Neural cell (in vitro differentiated cells): ENCODE measurements around the gene CLASP1. TPM values are rescaled to one million over a fixed set of nuclear protein-coding genes. Genes with fewer than 3 reads are reported as not detected.
"Not testable (repeated sequence)": the region's sequence is repeated elsewhere in the genome, so short reads cannot be mapped to it uniquely, and the experiment has no call there.

Experiments used
- H2AFZ ChIP-seq: fragments of 200-600, 300-800 bp; sonication (generic), shearing (Covaris generic); 2 replicates; pipeline ENCODE4 v1.6.0; 2014; ENCODE audit warnings: low read depth, mild to moderate bottlenecking, antibody characterized with exemption, low read length, moderate library complexity
- H3F3A ChIP-seq: fragments of 200-600 bp; shearing (Covaris generic); 2 replicates; pipeline ENCODE4 v1.6.1; 2016; ENCODE audit warnings: mild to moderate bottlenecking, moderate library complexity, mixed read lengths, antibody characterized with exemption, low read length; ENCODE audit not compliant: insufficient read depth, poor library complexity, severe bottlenecking
- H3K27ac ChIP-seq: fragments of 200-600, 300-800 bp; sonication (generic), shearing (Covaris generic); 2 replicates; pipeline ENCODE4 v1.5.1; 2014; ENCODE audit warnings: mild to moderate bottlenecking, low read length, moderate library complexity
- H3K27me3 ChIP-seq: fragments of 300-800, 200-600 bp; sonication (generic), shearing (Covaris generic); 2 replicates; pipeline ENCODE4 v1.6.0; 2014; ENCODE audit warnings: mild to moderate bottlenecking, low read depth, low read length, moderate library complexity; ENCODE audit not compliant: insufficient read depth
- H3K36me3 ChIP-seq: fragments of 300-800, 200-600 bp; sonication (generic), shearing (Covaris generic); 2 replicates; pipeline ENCODE4 v1.5.1; 2014; ENCODE audit warnings: mild to moderate bottlenecking, antibody characterized with exemption, low read length, moderate library complexity; ENCODE audit not compliant: insufficient read depth
- H3K4me2 ChIP-seq: fragments of 300-800, 200-600 bp; sonication (generic), shearing (Covaris generic); 2 replicates; pipeline ENCODE4 v1.6.0; 2014; ENCODE audit warnings: mild to moderate bottlenecking, low read length
- H3K4me3 ChIP-seq: fragments of 300-800, 200-600 bp; sonication (generic), shearing (Covaris generic); 2 replicates; pipeline ENCODE4 v1.5.1; 2014; ENCODE audit warnings: mild to moderate bottlenecking, low read length, moderate library complexity
- H3K79me2 ChIP-seq: fragments of 200-600 bp; shearing (Covaris generic); replicated peaks from 2 replicates; pipeline ENCODE4 v1.6.0; 2014; ENCODE audit warnings: mild to moderate bottlenecking, low read length, moderate library complexity; ENCODE audit not compliant: insufficient read depth
- H3K9ac ChIP-seq: fragments of 300-800, 200-600 bp; sonication (generic), shearing (Covaris generic); 2 replicates; pipeline ENCODE4 v1.6.1; 2016; ENCODE audit warnings: mild to moderate bottlenecking, low read length, mixed read lengths
- H3K9me2 ChIP-seq: fragments of 200-600 bp; shearing (Covaris generic); 2 replicates; pipeline ENCODE4 v1.6.1; 2016; ENCODE audit warnings: mild to moderate bottlenecking, low read length, mixed read lengths; ENCODE audit not compliant: insufficient read depth
- H3K9me3 ChIP-seq: fragments of 200-600, 300-800 bp; sonication (generic), shearing (Covaris generic); 2 replicates; pipeline ENCODE4 v1.6.1; 2016; ENCODE audit warnings: mild to moderate bottlenecking, mixed run types, low read length, moderate library complexity, mixed read lengths
- H4K20me1 ChIP-seq: fragments of 200-600 bp; shearing (Covaris generic); 2 replicates; pipeline ENCODE4 v1.6.1; 2016; ENCODE audit warnings: mild to moderate bottlenecking, mixed run types; ENCODE audit not compliant: insufficient read depth
- CTCF ChIP-seq: fragments of 450-650 bp; IDR thresholded peaks from 2 replicates; pipeline ENCODE4 v1.5.1; 2014; ENCODE audit warnings: antibody characterized with exemption, mild to moderate bottlenecking, moderate library complexity; ENCODE audit not compliant: poor library complexity, severe bottlenecking
- EP300 ChIP-seq: fragments of 450-650 bp; conservative IDR thresholded peaks from 2 replicates; pipeline ENCODE4 v1.6.1; 2014; ENCODE audit warnings: antibody characterized with exemption, mild to moderate bottlenecking, moderate library complexity; ENCODE audit not compliant: poor library complexity, severe bottlenecking
- EZH2 ChIP-seq: fragments of 200-600, 300-800 bp; shearing (Covaris generic), sonication (generic); IDR thresholded peaks from 2 replicates; pipeline ENCODE4 v1.6.1; 2014; ENCODE audit warnings: antibody characterized with exemption, low read length, borderline replicate concordance, mild to moderate bottlenecking; ENCODE audit not compliant: insufficient read depth, poor library complexity, severe bottlenecking
- MXI1 ChIP-seq: fragments of 450-650 bp; conservative IDR thresholded peaks from 2 replicates; pipeline ENCODE4 v1.6.1; 2014; ENCODE audit warnings: antibody characterized with exemption, mild to moderate bottlenecking; ENCODE audit not compliant: poor library complexity, severe bottlenecking
- POLR2AphosphoS5 ChIP-seq: IDR thresholded peaks from 2 replicates; pipeline ENCODE4 v1.6.1; 2012
- RAD21 ChIP-seq: fragments of 450-650 bp; conservative IDR thresholded peaks from 2 replicates; pipeline ENCODE4 v1.6.1; 2014; ENCODE audit warnings: antibody characterized with exemption, mild to moderate bottlenecking, moderate library complexity
- REST ChIP-seq: IDR thresholded peaks from 2 replicates; pipeline ENCODE4 v1.6.1; 2012; ENCODE audit warnings: borderline replicate concordance
- SMC3 ChIP-seq: fragments of 450-650 bp; conservative IDR thresholded peaks from 2 replicates; pipeline ENCODE4 v1.6.1; 2014; ENCODE audit warnings: antibody characterized with exemption, mild to moderate bottlenecking, moderate library complexity; ENCODE audit not compliant: poor library complexity
- TAF1 ChIP-seq: IDR thresholded peaks from 2 replicates; pipeline ENCODE4 v1.6.1; 2012; ENCODE audit warnings: low read depth
- polyA plus RNA-seq: library from polyadenylated mRNA; depleted of rRNA; stranded (reverse); fragments of >200 nt; gene quantifications from 2 replicates; pipeline ENCODE4 v1.2.3, GENCODE V29; 2014

The CLASP1 gene
- polyA plus RNA-seq, 1 donor from 2014 or later, result 41.3 TPM

- TF ChIP-seq TAF1, result no peak
- no peak for TF ChIP-seq RAD21
- no peak for TF ChIP-seq REST
- no peak for TF ChIP-seq POLR2AphosphoS5
- TF ChIP-seq CTCF, result no peak
- no peak for TF ChIP-seq SMC3
- no peaks in the 10 kb centered on the region for H3K36me3 ChIP-seq
- H3K9ac ChIP-seq, result no peak overlapping the region
- H2AFZ ChIP-seq, result no peak overlapping the region
- no peaks in the 10 kb centered on the region for H3K27me3 ChIP-seq
- no peak overlapping the region for H3K4me2 ChIP-seq
- H3K79me2 ChIP-seq, result peaks cover 84% of the 10 kb centered on the region
- H3K4me3 ChIP-seq, result no peak overlapping the region
- H3K9me3 ChIP-seq, result no peaks in the 10 kb centered on the region
- H4K20me1 ChIP-seq, result no peaks in the 10 kb centered on the region
- no peak overlapping the region for H3K27ac ChIP-seq
- H3F3A ChIP-seq, result no peaks in the 10 kb centered on the region
- no peaks in the 10 kb centered on the region for H3K9me2 ChIP-seq
Measured at GRCh38 chr2:121640380-121641316, 8.6 kb downstream of the CLASP1 start.

- not testable (repeated sequence) for H3F3A ChIP-seq, H3K9me2 ChIP-seq, H3K27me3 ChIP-seq, H3K4me3 ChIP-seq, H4K20me1 ChIP-seq, H3K36me3 ChIP-seq, H2AFZ ChIP-seq, H3K9me3 ChIP-seq, H3K4me2 ChIP-seq, H3K27ac ChIP-seq, H3K9ac ChIP-seq
- H3K79me2 ChIP-seq, result peaks cover 78% of the 10 kb centered on the region
Measured at GRCh38 chr2:121639846-121640245, 9.4 kb downstream of the CLASP1 start.

- peaks cover 6% of the 10 kb centered on the region for H4K20me1 ChIP-seq
- no peak overlapping the region for H3K4me2 ChIP-seq
- H3K9me3 ChIP-seq, result no peaks in the 10 kb centered on the region
- H2AFZ ChIP-seq, result no peak overlapping the region
- H3K27me3 ChIP-seq, result no peaks in the 10 kb centered on the region
- H3F3A ChIP-seq, result no peaks in the 10 kb centered on the region
- peaks cover 71% of the 10 kb centered on the region for H3K79me2 ChIP-seq
- no peak overlapping the region for H3K9ac ChIP-seq
- H3K36me3 ChIP-seq, result no peaks in the 10 kb centered on the region
- no peak overlapping the region for H3K27ac ChIP-seq
- TF ChIP-seq MXI1, result no peak
- no peak for TF ChIP-seq CTCF
- no peak for TF ChIP-seq REST
- no peak for TF ChIP-seq SMC3
- TF ChIP-seq EP300, result no peak
- no peak for TF ChIP-seq EZH2
- TF ChIP-seq TAF1, result no peak
- TF ChIP-seq POLR2AphosphoS5, result no peak
- no peak for TF ChIP-seq RAD21
- no peaks in the 10 kb centered on the region for H3K9me2 ChIP-seq
- H3K4me3 ChIP-seq, result no peak overlapping the region
Measured at GRCh38 chr2:121638333-121638732, 10.9 kb downstream of the CLASP1 start.
